Measurements from ENCODE around the gene LRRC25.

The LRRC25 gene

DNA sequence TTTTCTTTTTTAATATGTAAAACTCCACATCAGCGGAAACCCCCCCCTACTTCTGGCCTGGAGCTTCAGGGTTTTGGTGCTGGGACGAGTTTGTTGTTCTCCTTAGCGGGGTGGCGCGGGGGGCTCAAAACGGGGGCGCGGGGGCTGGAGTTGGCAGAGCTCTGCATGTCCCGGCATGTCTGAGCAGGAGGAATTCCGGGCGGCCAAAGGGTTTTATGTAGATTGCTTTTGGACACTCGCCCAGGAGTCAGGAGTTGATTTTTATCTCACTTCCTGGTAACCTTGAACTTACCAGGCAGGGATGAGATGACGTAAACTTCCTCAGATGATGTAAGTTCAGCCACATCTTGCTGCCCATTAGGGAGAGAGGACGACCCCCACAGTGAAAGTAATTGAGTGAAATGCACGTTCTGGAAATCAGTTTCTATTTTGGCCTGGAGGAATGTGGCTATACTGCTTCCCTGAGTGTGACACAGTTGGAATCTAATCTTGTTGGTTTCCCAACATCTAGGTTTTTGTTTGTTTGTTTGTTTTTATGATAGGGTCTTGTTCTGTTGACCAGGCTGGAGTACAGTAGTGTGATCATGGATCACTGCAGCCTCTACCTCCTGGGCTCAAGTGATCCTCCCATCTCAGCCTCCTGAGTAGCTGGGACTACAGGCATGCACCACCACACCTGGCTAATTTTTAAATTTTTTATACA, 32.4 kb downstream of the LRRC25 start (continued):
- TF ChIP-seq ZNF394 (tag by site-specific recombination; IDR thresholded peaks at IDR 0.05; ENCODE audit: borderline replicate concordance) (peak; percentile 50; the same call in 1 of the 2 replicates), ZNF140 (tag by site-specific recombination; IDR thresholded peaks at IDR 0.05) (no peak), TRIM28 (IDR thresholded peaks at IDR 0.05; ENCODE audit: borderline replicate concordance, low read length) (peak; percentile 77; the same call in 1 of the 2 replicates), IKZF3 (tag by site-specific recombination; IDR thresholded peaks at IDR 0.05) (peak; percentile 100), ZBTB21 (tag by site-specific recombination; IDR thresholded peaks at IDR 0.05) (peak; percentile 99), ZNF10 (tag by site-specific recombination; IDR thresholded peaks at IDR 0.05) (peak; percentile 70; the same call in 1 of the 2 replicates), ZNF214 (tag by site-specific recombination; IDR thresholded peaks at IDR 0.05; ENCODE audit: borderline replicate concordance) (no peak), ZNF571 (tag by site-specific recombination; IDR thresholded peaks at IDR 0.05) (no peak), ZNF133 (tag by site-specific recombination; IDR thresholded peaks at IDR 0.05) (no peak), PRDM6 (tag by site-specific recombination; IDR thresholded peaks at IDR 0.05) (peak; percentile 83; the same call in 1 of the 2 replicates), ZNF596 (tag by site-specific recombination; IDR thresholded peaks at IDR 0.05) (peak; percentile 24; the same call in 1 of the 2 replicates), ZNF362 (tag by site-specific recombination; IDR thresholded peaks at IDR 0.05) (no peak), ZNF112 (tag by site-specific recombination; IDR thresholded peaks at IDR 0.05) (no peak), ZNF560 (tag by site-specific recombination; IDR thresholded peaks at IDR 0.05; ENCODE audit: borderline replicate concordance) (no peak), ZNF529 (tag by site-specific recombination; IDR thresholded peaks at IDR 0.05; ENCODE audit: insufficient replicate concordance) (no peak), ZNF324 (tag by site-specific recombination; IDR thresholded peaks at IDR 0.05) (peak; percentile 84), ZFP41 (tag by site-specific recombination; IDR thresholded peaks at IDR 0.05; ENCODE audit: borderline replicate concordance) (no peak), ZNF404 (tag by site-specific recombination; IDR thresholded peaks at IDR 0.05) (no peak), SALL2 (tag by site-specific recombination; IDR thresholded peaks at IDR 0.05; ENCODE audit: borderline replicate concordance) (no peak), ZFP3 (tag by site-specific recombination; IDR thresholded peaks at IDR 0.05; ENCODE audit: low read depth) (peak; percentile 42; the same call in 1 of the 2 replicates), OVOL3 (tag by site-specific recombination; IDR thresholded peaks at IDR 0.05) (no peak), ATF2 (tag by site-specific recombination; IDR thresholded peaks at IDR 0.05; ENCODE audit: low read depth) (peak; percentile 99), GLI2 (tag by site-specific recombination; IDR thresholded peaks at IDR 0.05; ENCODE audit: borderline replicate concordance, low read depth) (no peak; the same call in 1 of the 2 replicates), ZNF239 (tag by site-specific recombination; IDR thresholded peaks at IDR 0.05) (no peak)
- TF ChIP-seq, protein P1, sequence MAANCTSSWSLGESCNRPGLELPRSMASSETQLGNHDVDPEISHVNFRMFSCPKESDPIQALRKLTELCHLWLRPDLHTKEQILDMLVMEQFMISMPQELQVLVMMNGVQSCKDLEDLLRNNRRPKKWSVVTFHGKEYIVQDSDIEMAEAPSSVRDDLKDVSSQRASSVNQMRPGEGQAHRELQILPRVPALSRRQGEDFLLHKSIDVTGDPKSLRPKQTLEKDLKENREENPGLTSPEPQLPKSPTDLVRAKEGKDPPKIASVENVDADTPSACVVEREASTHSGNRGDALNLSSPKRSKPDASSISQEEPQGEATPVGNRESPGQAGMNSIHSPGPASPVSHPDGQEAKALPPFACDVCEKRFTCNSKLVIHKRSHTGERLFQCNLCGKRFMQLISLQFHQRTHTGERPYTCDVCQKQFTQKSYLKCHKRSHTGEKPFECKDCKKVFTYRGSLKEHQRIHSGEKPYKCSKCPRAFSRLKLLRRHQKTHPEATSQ (tag by site-specific recombination; IDR thresholded peaks at IDR 0.05) = no peak
- TF ChIP-seq, protein P2, sequence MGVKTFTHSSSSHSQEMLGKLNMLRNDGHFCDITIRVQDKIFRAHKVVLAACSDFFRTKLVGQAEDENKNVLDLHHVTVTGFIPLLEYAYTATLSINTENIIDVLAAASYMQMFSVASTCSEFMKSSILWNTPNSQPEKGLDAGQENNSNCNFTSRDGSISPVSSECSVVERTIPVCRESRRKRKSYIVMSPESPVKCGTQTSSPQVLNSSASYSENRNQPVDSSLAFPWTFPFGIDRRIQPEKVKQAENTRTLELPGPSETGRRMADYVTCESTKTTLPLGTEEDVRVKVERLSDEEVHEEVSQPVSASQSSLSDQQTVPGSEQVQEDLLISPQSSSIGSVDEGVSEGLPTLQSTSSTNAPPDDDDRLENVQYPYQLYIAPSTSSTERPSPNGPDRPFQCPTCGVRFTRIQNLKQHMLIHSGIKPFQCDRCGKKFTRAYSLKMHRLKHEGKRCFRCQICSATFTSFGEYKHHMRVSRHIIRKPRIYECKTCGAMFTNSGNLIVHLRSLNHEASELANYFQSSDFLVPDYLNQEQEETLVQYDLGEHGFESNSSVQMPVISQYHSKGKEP (tag by site-specific recombination; IDR thresholded peaks at IDR 0.05) = peak; percentile 90; the same call in 1 of the 2 replicates
- TF ChIP-seq, protein P3, sequence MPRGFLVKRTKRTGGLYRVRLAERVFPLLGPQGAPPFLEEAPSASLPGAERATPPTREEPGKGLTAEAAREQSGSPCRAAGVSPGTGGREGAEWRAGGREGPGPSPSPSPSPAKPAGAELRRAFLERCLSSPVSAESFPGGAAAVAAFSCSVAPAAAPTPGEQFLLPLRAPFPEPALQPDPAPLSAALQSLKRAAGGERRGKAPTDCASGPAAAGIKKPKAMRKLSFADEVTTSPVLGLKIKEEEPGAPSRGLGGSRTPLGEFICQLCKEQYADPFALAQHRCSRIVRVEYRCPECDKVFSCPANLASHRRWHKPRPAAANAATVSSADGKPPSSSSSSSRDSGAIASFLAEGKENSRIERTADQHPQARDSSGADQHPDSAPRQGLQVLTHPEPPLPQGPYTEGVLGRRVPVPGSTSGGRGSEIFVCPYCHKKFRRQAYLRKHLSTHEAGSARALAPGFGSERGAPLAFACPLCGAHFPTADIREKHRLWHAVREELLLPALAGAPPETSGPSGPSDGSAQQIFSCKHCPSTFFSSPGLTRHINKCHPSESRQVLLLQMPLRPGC (tag by site-specific recombination; IDR thresholded peaks at IDR 0.05) = peak; percentile 98
- TF ChIP-seq, protein P4, sequence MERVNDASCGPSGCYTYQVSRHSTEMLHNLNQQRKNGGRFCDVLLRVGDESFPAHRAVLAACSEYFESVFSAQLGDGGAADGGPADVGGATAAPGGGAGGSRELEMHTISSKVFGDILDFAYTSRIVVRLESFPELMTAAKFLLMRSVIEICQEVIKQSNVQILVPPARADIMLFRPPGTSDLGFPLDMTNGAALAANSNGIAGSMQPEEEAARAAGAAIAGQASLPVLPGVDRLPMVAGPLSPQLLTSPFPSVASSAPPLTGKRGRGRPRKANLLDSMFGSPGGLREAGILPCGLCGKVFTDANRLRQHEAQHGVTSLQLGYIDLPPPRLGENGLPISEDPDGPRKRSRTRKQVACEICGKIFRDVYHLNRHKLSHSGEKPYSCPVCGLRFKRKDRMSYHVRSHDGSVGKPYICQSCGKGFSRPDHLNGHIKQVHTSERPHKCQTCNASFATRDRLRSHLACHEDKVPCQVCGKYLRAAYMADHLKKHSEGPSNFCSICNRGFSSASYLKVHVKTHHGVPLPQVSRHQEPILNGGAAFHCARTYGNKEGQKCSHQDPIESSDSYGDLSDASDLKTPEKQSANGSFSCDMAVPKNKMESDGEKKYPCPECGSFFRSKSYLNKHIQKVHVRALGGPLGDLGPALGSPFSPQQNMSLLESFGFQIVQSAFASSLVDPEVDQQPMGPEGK (tag by site-specific recombination; IDR thresholded peaks at IDR 0.05) = peak; percentile 98

Data from HEK293 (cell line).